Sigmoid colon (tissue), 4 donors: Measurements from ENCODE around the gene TAP1.

Experiments
- CTCF ChIP-seq, 4 experiments: fragments of 450-650 bp in 3 of 4; fragments of 200-600 bp in 1 of 4; IDR thresholded peaks; one replicate each; pipeline ENCODE4 v1.5.1; 2016 to 2019; ENCODE audit warnings: antibody characterized with exemption in 4 of 4, mild to moderate bottlenecking in 3 of 4, moderate library complexity in 2 of 4
- POLR2A ChIP-seq, 2 donors: fragments of 450-650 bp; IDR thresholded peaks; one replicate each; pipeline ENCODE4 v1.6.1; 2016; ENCODE audit warnings: antibody characterized with exemption in 2 of 2, mild to moderate bottlenecking in 2 of 2, moderate library complexity in 2 of 2
- POLR2AphosphoS5 ChIP-seq, 4 donors: sonication (generic); formaldehyde crosslinking; IDR thresholded peaks; one replicate each; pipeline ENCODE4 v1.6.1; 2017; ENCODE audit warnings: antibody characterized with exemption in 4 of 4

GRCh38 chr6:32894085-32895005 is 40.8 kb upstream of the TAP1 start:
- TF ChIP-seq CTCF (IDR thresholded peaks at IDR 0.05) = no peak
- TF ChIP-seq POLR2A (IDR thresholded peaks at IDR 0.05) = peak in 1 of 2 donors; percentile 84
- TF ChIP-seq POLR2AphosphoS5 (IDR thresholded peaks at IDR 0.05) = peak; percentile 75 to 91 (median 84)
